ENCODE results near the gene TM7SF2. TPM values are rescaled to one million over a fixed set of nuclear protein-coding genes. Genes with fewer than 3 reads are reported as not detected.

Gene TM7SF2
- total and polyA plus RNA-seq, 2 of the 13 experiments (the other 11 are each of a cell fraction or from before 2014, with no cell fraction given) = 56.0 to 66.9 TPM

DNA sequence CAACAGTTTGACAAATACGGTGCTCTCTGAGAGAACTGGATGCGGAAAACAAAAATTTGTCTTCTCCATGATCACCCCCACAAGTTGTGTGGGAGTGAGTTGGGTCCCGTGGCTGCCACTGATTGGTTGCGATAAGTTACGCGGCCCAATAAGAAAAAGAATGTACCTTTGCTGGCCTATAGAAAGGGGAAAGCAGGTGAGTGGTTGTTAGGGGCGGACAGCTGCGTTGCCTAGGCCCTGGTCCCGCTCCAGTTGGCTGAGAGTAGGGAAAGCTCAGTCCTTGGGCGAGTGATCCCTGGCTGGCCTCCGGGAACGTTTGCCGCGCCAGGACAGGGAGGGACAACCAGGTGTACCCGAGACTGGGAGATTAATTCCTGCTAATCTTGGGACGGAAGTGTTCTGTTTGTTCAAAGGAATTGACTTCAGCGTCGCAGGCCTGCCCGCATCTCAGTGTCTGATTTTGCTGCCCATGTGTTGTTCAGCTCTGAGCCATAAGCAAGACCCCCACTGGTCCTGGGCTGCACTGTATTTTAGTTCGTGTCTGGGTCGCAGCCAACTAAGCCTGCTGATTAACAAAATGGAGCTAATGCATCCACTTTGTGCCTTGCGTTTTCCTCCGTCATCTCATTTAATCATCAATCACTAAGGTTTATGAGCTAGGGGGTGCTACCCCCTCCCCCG is 23.4 kb downstream of the TM7SF2 start (continued):
- TF ChIP-seq, protein P1, sequence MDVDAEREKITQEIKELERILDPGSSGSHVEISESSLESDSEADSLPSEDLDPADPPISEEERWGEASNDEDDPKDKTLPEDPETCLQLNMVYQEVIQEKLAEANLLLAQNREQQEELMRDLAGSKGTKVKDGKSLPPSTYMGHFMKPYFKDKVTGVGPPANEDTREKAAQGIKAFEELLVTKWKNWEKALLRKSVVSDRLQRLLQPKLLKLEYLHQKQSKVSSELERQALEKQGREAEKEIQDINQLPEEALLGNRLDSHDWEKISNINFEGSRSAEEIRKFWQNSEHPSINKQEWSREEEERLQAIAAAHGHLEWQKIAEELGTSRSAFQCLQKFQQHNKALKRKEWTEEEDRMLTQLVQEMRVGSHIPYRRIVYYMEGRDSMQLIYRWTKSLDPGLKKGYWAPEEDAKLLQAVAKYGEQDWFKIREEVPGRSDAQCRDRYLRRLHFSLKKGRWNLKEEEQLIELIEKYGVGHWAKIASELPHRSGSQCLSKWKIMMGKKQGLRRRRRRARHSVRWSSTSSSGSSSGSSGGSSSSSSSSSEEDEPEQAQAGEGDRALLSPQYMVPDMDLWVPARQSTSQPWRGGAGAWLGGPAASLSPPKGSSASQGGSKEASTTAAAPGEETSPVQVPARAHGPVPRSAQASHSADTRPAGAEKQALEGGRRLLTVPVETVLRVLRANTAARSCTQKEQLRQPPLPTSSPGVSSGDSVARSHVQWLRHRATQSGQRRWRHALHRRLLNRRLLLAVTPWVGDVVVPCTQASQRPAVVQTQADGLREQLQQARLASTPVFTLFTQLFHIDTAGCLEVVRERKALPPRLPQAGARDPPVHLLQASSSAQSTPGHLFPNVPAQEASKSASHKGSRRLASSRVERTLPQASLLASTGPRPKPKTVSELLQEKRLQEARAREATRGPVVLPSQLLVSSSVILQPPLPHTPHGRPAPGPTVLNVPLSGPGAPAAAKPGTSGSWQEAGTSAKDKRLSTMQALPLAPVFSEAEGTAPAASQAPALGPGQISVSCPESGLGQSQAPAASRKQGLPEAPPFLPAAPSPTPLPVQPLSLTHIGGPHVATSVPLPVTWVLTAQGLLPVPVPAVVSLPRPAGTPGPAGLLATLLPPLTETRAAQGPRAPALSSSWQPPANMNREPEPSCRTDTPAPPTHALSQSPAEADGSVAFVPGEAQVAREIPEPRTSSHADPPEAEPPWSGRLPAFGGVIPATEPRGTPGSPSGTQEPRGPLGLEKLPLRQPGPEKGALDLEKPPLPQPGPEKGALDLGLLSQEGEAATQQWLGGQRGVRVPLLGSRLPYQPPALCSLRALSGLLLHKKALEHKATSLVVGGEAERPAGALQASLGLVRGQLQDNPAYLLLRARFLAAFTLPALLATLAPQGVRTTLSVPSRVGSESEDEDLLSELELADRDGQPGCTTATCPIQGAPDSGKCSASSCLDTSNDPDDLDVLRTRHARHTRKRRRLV (CRISPR knock-in tag; IDR thresholded peaks at IDR 0.05) = no peak
- TF ChIP-seq IRX3 (CRISPR knock-in tag; IDR thresholded peaks at IDR 0.05; ENCODE audit: borderline replicate concordance, low read depth) = no peak
- peak; percentile 76 for TF ChIP-seq TAF1 (CRISPR knock-in tag; IDR thresholded peaks at IDR 0.05)
- TF ChIP-seq RBM22 (optimal IDR thresholded peaks at IDR 0.05; ENCODE audit: low read length) = peak; percentile 97
- peak; percentile 94; the same call in 1 of the 2 replicates for TF ChIP-seq XBP1 (CRISPR knock-in tag; IDR thresholded peaks at IDR 0.05)
- no peak for TF ChIP-seq SETDB1 (CRISPR knock-in tag; IDR thresholded peaks at IDR 0.05; ENCODE audit: borderline replicate concordance)
- TF ChIP-seq HCFC1 (IDR thresholded peaks at IDR 0.05; ENCODE audit: low read depth, low read length) = peak; percentile 15; the same call in 1 of the 2 replicates
- no peak for TF ChIP-seq ZFP36L1 (CRISPR knock-in tag; IDR thresholded peaks at IDR 0.05)
- no peak for TF ChIP-seq TARDBP (CRISPR knock-in tag; IDR thresholded peaks at IDR 0.05)
- TF ChIP-seq TCF7L2 (IDR thresholded peaks at IDR 0.05; ENCODE audit: low read depth, low read length) = no peak
- 0 out of 2 replicates have a peak, but pooled peaks have one; percentile 9 for TF ChIP-seq TBX2 (CRISPR knock-in tag; IDR thresholded peaks at IDR 0.05; ENCODE audit: borderline replicate concordance)
- no peak; the same call in 1 of the 2 replicates for TF ChIP-seq DR1 (CRISPR knock-in tag; IDR thresholded peaks at IDR 0.05)
- TF ChIP-seq E2F5 (CRISPR knock-in tag; conservative IDR thresholded peaks at IDR 0.05) = no peak
- TF ChIP-seq, protein P2, sequence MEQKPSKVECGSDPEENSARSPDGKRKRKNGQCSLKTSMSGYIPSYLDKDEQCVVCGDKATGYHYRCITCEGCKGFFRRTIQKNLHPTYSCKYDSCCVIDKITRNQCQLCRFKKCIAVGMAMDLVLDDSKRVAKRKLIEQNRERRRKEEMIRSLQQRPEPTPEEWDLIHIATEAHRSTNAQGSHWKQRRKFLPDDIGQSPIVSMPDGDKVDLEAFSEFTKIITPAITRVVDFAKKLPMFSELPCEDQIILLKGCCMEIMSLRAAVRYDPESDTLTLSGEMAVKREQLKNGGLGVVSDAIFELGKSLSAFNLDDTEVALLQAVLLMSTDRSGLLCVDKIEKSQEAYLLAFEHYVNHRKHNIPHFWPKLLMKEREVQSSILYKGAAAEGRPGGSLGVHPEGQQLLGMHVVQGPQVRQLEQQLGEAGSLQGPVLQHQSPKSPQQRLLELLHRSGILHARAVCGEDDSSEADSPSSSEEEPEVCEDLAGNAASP (CRISPR knock-in tag; IDR thresholded peaks at IDR 0.05; ENCODE audit: borderline replicate concordance) = no peak
- no peak for TF ChIP-seq PAWR (CRISPR knock-in tag; IDR thresholded peaks at IDR 0.05; ENCODE audit: borderline replicate concordance)
- TF ChIP-seq NFKBIZ (CRISPR knock-in tag; IDR thresholded peaks at IDR 0.05) = no peak
- TF ChIP-seq SALL1 (CRISPR knock-in tag; IDR thresholded peaks at IDR 0.05) = peak; percentile 57; the same call in 1 of the 2 replicates
- no peak for TF ChIP-seq FOXK2 (IDR thresholded peaks at IDR 0.05)
- no peak for TF ChIP-seq ZNF564 (CRISPR knock-in tag; IDR thresholded peaks at IDR 0.05)
- no peak for TF ChIP-seq PAX8 (CRISPR knock-in tag; IDR thresholded peaks at IDR 0.05; ENCODE audit: borderline replicate concordance)
- TF ChIP-seq ZFP82 (CRISPR knock-in tag; IDR thresholded peaks at IDR 0.05; ENCODE audit: borderline replicate concordance) = no peak
- no peak; the same call in 1 of the 2 replicates for TF ChIP-seq HOXA5 (CRISPR knock-in tag; IDR thresholded peaks at IDR 0.05)
- TF ChIP-seq ZNF790 (CRISPR knock-in tag; IDR thresholded peaks at IDR 0.05; ENCODE audit: borderline replicate concordance) = no peak
- no peak for TF ChIP-seq ZNF878 (CRISPR knock-in tag; IDR thresholded peaks at IDR 0.05)
- TF ChIP-seq JARID2 (CRISPR knock-in tag; IDR thresholded peaks at IDR 0.05; ENCODE audit: insufficient replicate concordance) = no peak

All from HepG2 (cell line).